Activated naive CD4-positive, alpha-beta T cell treated with anti-CD3 and anti-CD28 coated beads for 36 hours (primary cell): ENCODE measurements around the gene LCT. TPM values are rescaled to one million over a fixed set of nuclear protein-coding genes. Genes with fewer than 3 reads are reported as not detected.
A peak's percentile ranks its signal among the peaks of the same experiment; 100 is the strongest.

ENCODE experiments used
- CTCF ChIA-PET: fragments of 350-600 bp; sonication (Branson Sonifier 250); formaldehyde crosslinking; loops from one replicate; lab custom pipeline; 2021; ENCODE audit warnings: antibody characterized with exemption; lab: Charles Lee
- DNase-seq: peaks from one replicate; pipeline ENCODE4 v3.0.0-alpha.2; 2020
- H3K27ac Mint-ChIP-seq: one replicate; pipeline ENCODE4 v1.8.0; 2021; ENCODE audit warnings: mild to moderate bottlenecking, mixed read lengths
- H3K27me3 Mint-ChIP-seq: one replicate; pipeline ENCODE4 v1.8.0; 2021; ENCODE audit warnings: low read depth, mixed read lengths
- H3K36me3 Mint-ChIP-seq: one replicate; pipeline ENCODE4 v1.8.0; 2021; ENCODE audit warnings: low read depth, mixed read lengths
- H3K4me1 Mint-ChIP-seq: one replicate; pipeline ENCODE4 v1.8.0; 2021; ENCODE audit warnings: low read depth, mixed read lengths
- H3K4me3 Mint-ChIP-seq: one replicate; pipeline ENCODE4 v1.8.0; 2021; ENCODE audit warnings: mild to moderate bottlenecking, moderate library complexity, mixed read lengths
- H3K9me3 Mint-ChIP-seq: one replicate; pipeline ENCODE4 v1.8.0; 2021; ENCODE audit warnings: mixed read lengths
- intact Hi-C: fragments of 100-400 bp; cut with micrococcal nuclease; formaldehyde crosslinking; loops from one replicate; pipeline ENCODE4 v1.15.1; 2023
- total RNA-seq, 2 experiments: library from RNA; stranded (reverse); gene quantifications; one replicate each; pipeline ENCODE4 v1.2.3, GENCODE V29; 2021

LCT gene
- total RNA-seq, 2 experiments from 2014 or later: 0.05 to 0.07 TPM

DNA sequence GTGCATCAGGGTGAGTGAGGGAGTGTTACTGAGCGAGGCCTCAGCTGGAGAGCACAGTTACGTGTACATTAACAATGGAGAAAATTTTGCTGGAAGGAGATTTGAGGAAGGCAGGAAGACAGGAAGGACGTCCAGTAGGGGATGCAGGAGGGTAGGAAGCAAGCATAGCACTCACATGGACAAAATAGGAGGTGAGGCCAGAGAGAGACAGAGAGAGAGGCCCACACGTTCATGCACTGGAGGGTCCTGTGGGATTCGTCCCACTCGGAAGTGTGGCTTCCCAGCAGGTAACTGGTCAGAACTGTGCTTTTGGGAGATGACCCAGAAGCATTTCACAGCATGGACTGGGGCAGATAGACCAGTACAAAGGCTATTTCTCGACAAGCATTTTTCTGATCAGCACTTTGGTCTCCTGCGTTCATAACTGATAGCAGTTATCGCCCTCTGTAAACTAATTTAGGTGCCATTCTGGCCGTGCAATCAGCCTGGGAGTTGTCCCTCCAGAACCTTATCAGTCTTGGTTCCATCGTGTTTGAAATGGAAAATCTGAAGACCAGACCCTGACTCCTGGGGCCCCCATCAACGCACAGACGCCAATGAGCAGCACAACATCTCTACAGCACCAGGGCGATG is 5.7 kb downstream of the LCT start:
- H3K4me3 Mint-ChIP-seq: no peak overlapping the region
- H3K9me3 Mint-ChIP-seq: no peaks in the 10 kb centered on the region
- intact Hi-C loops: no loop called here
- peaks cover 2% of the 10 kb centered on the region for H3K36me3 Mint-ChIP-seq
- H3K27me3 Mint-ChIP-seq: no peaks in the 10 kb centered on the region
- peaks cover 2% of the 10 kb centered on the region for H3K4me1 Mint-ChIP-seq
- CTCF ChIA-PET: interaction anchor here (0.9 kb wide), 1 partner anchor 85 kb away, joined by 4 read pairs; no protein-coding TSS in a partner anchor
- DNase-seq: no peak
- H3K27ac Mint-ChIP-seq: no peak overlapping the region

DNA sequence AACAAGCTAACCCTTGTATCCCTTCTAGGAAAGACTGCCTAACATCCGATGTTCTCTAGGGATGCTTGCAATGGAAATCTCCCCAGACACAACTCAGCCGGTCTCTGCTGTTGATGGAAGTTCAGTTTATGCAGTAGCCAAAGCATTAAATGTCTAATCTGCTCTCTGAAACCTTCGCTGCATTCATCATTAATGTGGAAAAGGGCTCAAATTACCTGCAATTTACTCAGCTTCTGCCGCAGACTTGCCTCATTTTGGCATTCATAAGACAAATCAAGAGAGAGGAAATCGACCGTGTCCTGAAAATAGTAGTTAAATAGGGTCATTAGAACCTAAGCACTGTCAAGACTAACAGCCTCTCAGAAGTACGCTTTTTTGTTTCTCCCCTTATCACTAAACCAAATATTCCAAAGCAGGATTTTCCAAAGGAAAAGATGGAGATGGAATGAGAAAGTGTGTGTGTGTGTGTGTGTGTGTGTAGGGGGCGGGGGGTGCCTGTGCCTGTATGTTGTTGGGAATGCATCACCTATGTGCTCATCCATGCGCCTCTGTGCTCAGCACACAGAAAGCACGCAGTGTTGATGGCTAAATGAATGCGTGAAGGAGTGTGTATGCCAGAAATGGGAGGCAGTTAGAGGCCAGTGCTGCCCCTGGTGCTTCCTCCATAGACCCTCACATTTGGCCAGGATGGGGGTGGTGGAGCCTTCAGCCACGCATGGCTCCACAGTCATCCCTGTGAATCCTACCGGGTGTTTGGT is 7.4 kb downstream of the LCT start:
- Mint-ChIP-seq H3K4me1 (no peaks in the 10 kb centered on the region), H3K4me3 (no peak overlapping the region), H3K9me3 (no peaks in the 10 kb centered on the region), H3K36me3 (no peaks in the 10 kb centered on the region), H3K27me3 (no peaks in the 10 kb centered on the region), H3K27ac (no peak overlapping the region)
- intact Hi-C loops: no loop called here
- DNase-seq: no peak
- CTCF ChIA-PET: no interaction called here

DNA sequence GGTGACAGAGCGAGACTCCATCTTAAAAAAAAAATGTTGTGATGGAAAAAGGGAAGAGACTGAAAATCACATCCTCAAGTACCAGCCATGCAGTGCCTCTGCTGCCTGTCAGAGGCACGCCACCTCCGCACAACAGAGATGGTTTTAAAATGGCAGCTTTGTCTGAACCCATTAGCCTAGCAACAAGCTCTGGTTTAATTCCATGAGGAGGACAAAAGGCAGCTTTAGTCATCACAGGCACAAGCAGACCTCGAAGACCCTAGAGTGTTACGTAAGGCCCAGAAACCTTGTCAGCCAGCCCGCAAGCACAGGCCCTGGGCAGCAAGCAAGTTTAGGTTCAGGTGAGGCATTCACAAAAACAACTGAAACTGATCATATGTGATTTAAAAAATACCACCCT is 10.4 kb downstream of the LCT start:
- H3K27ac Mint-ChIP-seq: no peak overlapping the region

DNA sequence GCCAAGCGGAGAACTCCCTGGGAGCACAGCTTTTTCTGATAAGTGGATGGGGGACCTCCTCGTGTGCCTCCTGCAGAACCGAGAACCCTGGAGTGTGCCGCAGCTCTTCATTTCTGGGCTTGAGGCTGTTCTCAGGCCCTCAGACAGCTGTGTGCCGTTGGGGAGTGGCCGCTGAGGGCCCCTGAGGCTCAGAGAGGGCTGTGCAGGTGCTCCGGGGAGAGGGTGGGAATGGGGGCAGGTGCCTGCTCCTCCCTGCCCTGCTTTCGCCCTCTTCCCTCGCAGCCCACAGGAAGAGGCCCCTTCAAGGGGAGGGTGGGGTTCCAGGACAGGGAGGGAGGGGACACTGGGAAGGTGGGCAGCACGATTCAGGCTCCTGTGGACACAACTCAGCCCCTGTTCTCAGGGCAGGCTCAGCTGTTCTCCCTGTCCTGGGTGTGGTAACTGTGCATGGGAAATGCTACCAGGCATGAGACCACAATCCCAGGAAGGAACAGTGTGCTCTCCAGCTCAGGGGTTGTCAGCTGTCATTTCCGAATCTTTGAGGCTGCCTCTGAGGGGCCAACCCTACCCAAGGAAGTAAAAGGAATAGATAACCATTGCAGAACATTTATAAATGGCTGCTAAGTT is 11.3 kb downstream of the LCT start:
- intact Hi-C loops: no loop called here
- H3K27ac Mint-ChIP-seq: no peak overlapping the region
- peaks cover 13% of the 10 kb centered on the region for H3K4me1 Mint-ChIP-seq
- DNase-seq: no peak
- no peak overlapping the region for H3K4me3 Mint-ChIP-seq
- peaks cover 13% of the 10 kb centered on the region for H3K9me3 Mint-ChIP-seq
- peaks cover 10% of the 10 kb centered on the region for H3K36me3 Mint-ChIP-seq
- CTCF ChIA-PET: interaction anchor here (0.6 to 3.6 kb wide), 4 partner anchors 11 to 559 kb away, joined by 3 to 19 read pairs (median 5); no protein-coding TSS in a partner anchor
- no peaks in the 10 kb centered on the region for H3K27me3 Mint-ChIP-seq

More for the DNA sequence above, 10.4 kb downstream of the LCT start:
- Mint-ChIP-seq H3K27me3 (no peaks in the 10 kb centered on the region), H3K9me3 (peaks cover 13% of the 10 kb centered on the region), H3K36me3 (peaks cover 10% of the 10 kb centered on the region), H3K4me1 (peaks cover 5% of the 10 kb centered on the region), H3K4me3 (no peak overlapping the region)
- intact Hi-C loops: no loop called here
- CTCF ChIA-PET: interaction anchor here (0.6 to 3.6 kb wide), 3 partner anchors 29 to 822 kb away, joined by 3 to 19 read pairs (median 4); no protein-coding TSS in a partner anchor
- DNase-seq: no peak

DNA sequence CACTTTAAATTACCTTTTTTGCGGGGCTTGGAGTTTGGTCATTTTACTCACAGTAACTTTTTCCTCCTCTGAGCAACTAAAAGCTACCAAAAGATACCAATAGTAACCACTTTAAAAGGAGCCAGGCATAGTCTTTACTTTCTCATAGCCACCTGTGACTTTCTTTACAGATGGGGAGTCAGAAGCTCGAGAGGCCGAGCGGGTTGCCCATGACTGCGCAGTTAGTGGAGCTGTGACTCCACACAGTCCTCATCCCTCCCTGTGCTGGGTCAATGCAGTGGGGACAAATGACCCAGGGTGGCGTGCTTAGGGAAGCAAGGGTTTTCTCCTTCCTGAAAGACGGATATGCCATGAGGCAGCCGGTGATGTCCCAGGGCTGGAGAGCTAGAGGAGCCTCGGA is 11.9 kb downstream of the LCT start:
- CTCF ChIA-PET: interaction anchor here (0.5 to 3.6 kb wide), 6 partner anchors 11 to 559 kb away, joined by 3 to 19 read pairs (median 4); no protein-coding TSS in a partner anchor
- Mint-ChIP-seq H3K9me3 (peaks cover 13% of the 10 kb centered on the region), H3K4me1 (peaks cover 18% of the 10 kb centered on the region), H3K36me3 (peaks cover 10% of the 10 kb centered on the region), H3K4me3 (no peak overlapping the region), H3K27me3 (no peaks in the 10 kb centered on the region), H3K27ac (no peak overlapping the region)
- no peak for DNase-seq
- intact Hi-C loops: no loop called here

DNA sequence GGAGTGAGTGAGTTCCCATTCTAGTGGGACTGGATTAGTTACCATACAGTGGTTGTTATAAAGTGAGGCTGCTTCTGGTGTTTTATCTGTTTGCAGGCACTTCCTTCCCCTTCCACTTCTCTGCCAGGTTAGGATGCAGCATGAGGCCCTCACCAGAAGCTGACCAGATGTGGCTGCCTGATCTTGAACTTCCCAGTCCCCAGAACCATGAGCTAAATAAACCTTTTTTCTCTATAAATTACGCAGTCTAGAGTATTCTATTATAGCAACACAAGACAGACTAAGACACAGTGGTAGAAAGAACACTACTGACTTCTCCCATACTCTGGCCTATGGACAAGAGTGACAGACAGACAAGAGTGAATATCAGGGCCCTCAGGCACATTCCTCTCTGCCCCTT is 14.1 kb downstream of the LCT start:
- intact Hi-C loops: no loop called here
- H3K4me3 Mint-ChIP-seq: no peak overlapping the region
- no peaks in the 10 kb centered on the region for H3K27me3 Mint-ChIP-seq
- peaks cover 10% of the 10 kb centered on the region for H3K36me3 Mint-ChIP-seq
- no peak for DNase-seq
- peaks cover 35% of the 10 kb centered on the region for H3K4me1 Mint-ChIP-seq
- peaks cover 13% of the 10 kb centered on the region for H3K9me3 Mint-ChIP-seq
- CTCF ChIA-PET: interaction anchor here (1.2 kb wide), 1 partner anchor 17 kb away, joined by 3 read pairs; no protein-coding TSS in a partner anchor
- no peak overlapping the region for H3K27ac Mint-ChIP-seq

DNA sequence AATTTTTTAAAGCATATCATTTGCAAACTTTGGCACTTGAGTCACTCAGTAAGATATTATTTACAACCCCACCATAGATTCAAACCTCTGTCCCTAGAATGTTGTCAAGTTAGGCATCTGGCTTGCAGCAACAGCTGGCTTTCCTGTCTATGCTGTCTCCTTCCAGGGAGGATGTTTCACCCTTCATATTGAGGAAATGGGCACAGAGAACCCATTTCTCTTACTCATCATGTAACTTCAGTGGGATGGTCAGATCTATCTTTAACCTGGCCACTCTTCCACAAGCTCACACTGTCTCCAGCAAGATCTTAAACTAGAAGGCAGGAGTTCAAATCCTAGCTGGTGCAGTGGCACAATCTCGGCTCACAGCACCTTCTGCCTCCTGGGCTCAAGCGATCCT is 15.8 kb downstream of the LCT start:
- peaks cover 13% of the 10 kb centered on the region for H3K9me3 Mint-ChIP-seq
- peaks cover 38% of the 10 kb centered on the region for H3K4me1 Mint-ChIP-seq
- CTCF ChIA-PET: interaction anchor here (1.5 kb wide), 1 partner anchor 23 kb away, joined by 6 read pairs; no protein-coding TSS in a partner anchor
- no peak overlapping the region for H3K27ac Mint-ChIP-seq
- intact Hi-C loops: loop anchor here (2.0 kb wide), 4 partner anchors 14 to 314 kb away; partner anchors contain the start of genes CXCR4, R3HDM1 and ZRANB3
- no peak for DNase-seq
- no peaks in the 10 kb centered on the region for H3K27me3 Mint-ChIP-seq
- peak overlapping the region; percentile 16 for H3K4me3 Mint-ChIP-seq
- peaks cover 10% of the 10 kb centered on the region for H3K36me3 Mint-ChIP-seq

DNA sequence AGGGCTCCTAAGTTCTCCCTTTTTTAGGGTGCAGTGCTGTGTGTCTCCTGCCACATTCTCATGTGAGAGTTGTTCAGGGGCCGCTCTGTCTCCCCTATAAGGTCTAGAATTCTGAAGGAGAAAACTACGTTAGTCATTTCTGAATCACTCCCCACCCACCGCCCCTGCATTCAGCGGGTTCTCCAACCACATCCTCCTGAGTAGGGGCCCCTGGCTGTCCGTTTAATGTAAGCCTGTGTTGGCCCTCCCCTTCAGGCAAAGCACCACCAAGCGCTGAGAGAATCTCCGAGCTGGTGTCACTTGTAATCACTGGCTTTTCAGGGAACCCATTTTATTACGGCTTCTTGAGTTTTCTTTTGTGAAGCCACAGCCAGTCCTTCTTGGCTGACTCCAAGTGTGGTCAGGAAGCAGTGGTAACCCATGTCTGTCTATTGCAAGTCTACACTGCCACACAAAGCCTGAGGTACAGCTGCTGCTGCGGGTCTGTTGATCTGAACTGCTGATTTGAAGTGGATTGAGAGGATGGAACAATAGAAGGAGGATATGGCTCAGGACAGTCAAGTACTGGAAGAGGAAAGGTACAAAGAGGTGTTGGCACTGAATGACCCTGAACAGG is 16.9 kb downstream of the LCT start:
- H3K9me3 Mint-ChIP-seq: peaks cover 13% of the 10 kb centered on the region
- CTCF ChIA-PET: interaction anchor here (0.6 to 1.6 kb wide), 6 partner anchors 11 to 560 kb away, joined by 3 to 9 read pairs (median 3); no protein-coding TSS in a partner anchor
- peaks cover 48% of the 10 kb centered on the region for H3K4me1 Mint-ChIP-seq
- no peaks in the 10 kb centered on the region for H3K27me3 Mint-ChIP-seq
- intact Hi-C loops: loop anchor here (1.0 to 2.0 kb wide), 10 partner anchors 15 to 768 kb away; partner anchors contain the start of genes CXCR4, DARS1, MCM6 and R3HDM1
- H3K27ac Mint-ChIP-seq: peak overlapping the region; percentile 79
- H3K36me3 Mint-ChIP-seq: peaks cover 10% of the 10 kb centered on the region
- H3K4me3 Mint-ChIP-seq: peak overlapping the region; percentile 64
- DNase-seq: peak; percentile 94

DNA sequence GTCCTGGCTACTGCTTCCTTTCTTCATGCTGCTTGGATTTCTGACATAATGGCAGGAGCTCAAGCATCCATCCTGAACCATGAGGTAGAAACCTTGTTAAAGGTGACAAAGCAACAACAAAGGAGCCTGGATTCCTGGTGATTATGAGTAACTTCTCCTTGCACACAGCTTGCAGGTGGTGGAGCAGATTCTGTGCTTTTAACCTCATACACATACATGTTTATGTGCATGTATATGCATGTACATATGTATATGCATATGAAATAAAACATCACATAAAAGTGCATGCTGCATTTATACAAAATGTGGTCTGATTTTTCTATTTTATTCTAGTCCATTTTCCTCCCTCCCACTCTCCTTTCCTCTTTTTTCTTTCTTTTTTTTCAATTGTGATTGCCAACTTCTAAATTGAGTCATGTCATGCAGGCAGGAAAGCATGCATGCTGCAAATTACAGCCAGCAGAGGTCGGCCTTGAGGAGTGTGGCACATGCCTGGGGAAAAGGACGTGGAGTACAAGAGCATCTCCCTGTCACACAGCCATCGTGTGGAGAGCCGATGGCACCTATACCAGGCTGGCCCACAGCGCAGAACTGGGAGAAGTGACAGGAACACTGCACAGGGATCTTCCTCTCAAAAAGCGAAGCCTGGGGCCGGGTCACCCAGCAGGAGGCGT is 17.9 kb downstream of the LCT start:
- intact Hi-C loops: loop anchor here (5.0 kb wide), 1 partner anchor 488 kb away; no protein-coding TSS in a partner anchor
- CTCF ChIA-PET: interaction anchor here (0.5 to 1.6 kb wide), 5 partner anchors 22 to 565 kb away, joined by 3 to 9 read pairs (median 3); no protein-coding TSS in a partner anchor

DNA sequence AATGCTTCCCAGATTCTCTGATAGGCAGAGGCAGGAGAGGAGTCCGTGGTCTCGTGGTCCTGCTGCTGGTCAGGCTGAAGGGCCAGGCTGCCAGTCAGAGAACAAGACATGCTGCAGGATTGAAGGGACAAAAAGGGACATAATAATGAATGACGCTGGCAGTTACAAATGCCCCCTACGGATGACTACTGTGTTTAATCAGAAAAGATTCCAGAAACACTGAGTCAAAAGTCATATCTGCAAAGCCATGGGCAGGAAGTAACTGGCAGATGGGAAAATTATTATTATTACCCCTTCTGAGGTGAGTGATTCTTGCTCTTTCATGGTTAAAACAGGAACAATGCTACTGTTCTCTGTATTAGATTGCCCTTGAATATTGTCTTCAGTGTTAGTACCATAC is 19.0 kb downstream of the LCT start:
- CTCF ChIA-PET: interaction anchor here (1.3 kb wide), 2 partner anchors 21 to 567 kb away, joined by 3 to 7 read pairs; no protein-coding TSS in a partner anchor
- H3K27me3 Mint-ChIP-seq: no peaks in the 10 kb centered on the region
- H3K9me3 Mint-ChIP-seq: peaks cover 8% of the 10 kb centered on the region
- intact Hi-C loops: loop anchor here (5.0 kb wide), 1 partner anchor 489 kb away; no protein-coding TSS in a partner anchor
- H3K4me1 Mint-ChIP-seq: peaks cover 53% of the 10 kb centered on the region
- peaks cover 5% of the 10 kb centered on the region for H3K36me3 Mint-ChIP-seq
- no peak for DNase-seq
- no peak overlapping the region for H3K27ac Mint-ChIP-seq
- no peak overlapping the region for H3K4me3 Mint-ChIP-seq

More for the DNA sequence above, 17.9 kb downstream of the LCT start:
- Mint-ChIP-seq H3K9me3 (peaks cover 13% of the 10 kb centered on the region), H3K27ac (no peak overlapping the region), H3K4me3 (no peak overlapping the region), H3K27me3 (no peaks in the 10 kb centered on the region), H3K4me1 (peaks cover 54% of the 10 kb centered on the region), H3K36me3 (peaks cover 10% of the 10 kb centered on the region)
- DNase-seq: peak; percentile 83

DNA sequence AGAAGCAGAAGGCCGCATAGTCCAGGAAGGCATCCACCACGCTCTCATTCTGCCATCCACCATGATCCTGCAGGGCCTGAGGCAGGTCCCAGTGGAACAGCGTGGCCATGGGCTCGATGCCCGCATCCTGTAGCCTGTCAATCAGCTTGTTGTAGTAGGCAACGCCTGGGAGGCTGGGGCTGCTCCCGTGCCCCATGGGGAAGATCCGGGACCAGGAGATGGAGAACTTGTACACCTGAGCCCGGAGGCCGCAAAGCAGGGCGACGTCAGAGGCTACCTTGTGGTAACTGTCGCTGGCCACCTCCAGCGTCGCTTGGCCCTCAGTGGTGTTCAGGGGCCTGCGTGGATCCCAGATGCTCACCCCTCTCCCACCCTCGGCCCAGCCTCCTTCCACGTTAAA is 19.5 kb downstream of the LCT start:
- no peak for DNase-seq
- Mint-ChIP-seq H3K4me1 (peaks cover 53% of the 10 kb centered on the region), H3K27ac (no peak overlapping the region), H3K36me3 (peaks cover 4% of the 10 kb centered on the region), H3K27me3 (no peaks in the 10 kb centered on the region), H3K4me3 (no peak overlapping the region), H3K9me3 (peaks cover 3% of the 10 kb centered on the region)
- intact Hi-C loops: loop anchor here (5.0 kb wide), 1 partner anchor 490 kb away; no protein-coding TSS in a partner anchor
- CTCF ChIA-PET: interaction anchor here (4.6 kb wide), 1 partner anchor 19 kb away, joined by 46 read pairs; no protein-coding TSS in a partner anchor
